COLO668 (cell line): ENCODE results near the gene FAM209A.
"Not testable (repeated sequence)": the region's sequence is repeated elsewhere in the genome, so short reads cannot be mapped to it uniquely, and the experiment has no call there.

Experiments
- DNase-seq: peaks from one replicate; lab custom pipeline; 2025; ENCODE audit not compliant: unreplicated experiment; lab: John Stamatoyannopoulos, UW

Gene FAM209A, protein sequence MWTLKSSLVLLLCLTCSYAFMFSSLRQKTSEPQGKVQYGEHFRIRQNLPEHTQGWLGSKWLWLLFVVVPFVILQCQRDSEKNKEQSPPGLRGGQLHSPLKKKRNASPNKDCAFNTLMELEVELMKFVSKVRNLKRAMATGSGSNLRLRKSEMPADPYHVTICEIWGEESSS

DNA sequence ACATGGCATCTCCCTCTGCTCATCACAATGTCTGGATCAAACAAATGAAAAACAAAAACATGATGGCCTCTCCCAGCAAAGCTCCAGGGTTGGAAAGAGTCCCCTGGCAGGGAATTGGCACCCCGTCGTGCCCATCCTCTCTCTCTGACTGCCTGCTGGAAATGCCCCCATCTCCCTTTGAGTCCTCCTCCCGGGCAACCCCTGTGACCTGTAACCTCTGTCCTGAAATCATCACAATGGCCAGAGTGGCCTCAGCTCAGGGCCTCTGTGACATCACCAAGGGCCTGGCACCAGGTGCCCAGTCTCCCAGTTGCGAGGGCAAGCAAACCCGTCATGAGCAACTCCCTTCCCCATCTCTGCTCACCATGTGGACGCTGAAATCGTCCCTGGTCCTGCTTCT is at the start of gene FAM209A:
TSS of gene FAM209A (plus strand) at position 301 of the 400 bp plus-strand sequence. CDS start at position 366, 65 bp downstream.
- DNase-seq: not testable (repeated sequence)

DNA sequence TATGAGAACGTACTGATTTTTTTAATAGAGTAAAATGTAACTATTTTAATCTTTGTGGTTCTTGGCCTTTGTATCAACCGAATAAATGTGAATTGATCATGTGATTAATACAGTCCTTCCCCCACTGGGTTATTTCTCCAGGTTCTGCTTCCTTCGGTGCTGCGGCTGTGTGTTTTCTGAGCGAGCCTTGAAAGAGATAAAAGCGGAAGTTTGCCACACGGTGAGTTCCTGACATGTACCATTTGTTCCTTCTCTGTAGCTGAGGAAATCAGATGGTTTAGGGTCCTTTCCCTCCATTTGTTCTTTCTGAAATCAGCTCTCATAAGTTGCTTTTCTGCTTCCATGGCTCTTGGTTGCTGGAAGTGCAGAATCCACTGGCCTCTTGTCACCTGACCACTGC is 40.6 kb upstream of the FAM209A start:
- no peak for DNase-seq

DNA sequence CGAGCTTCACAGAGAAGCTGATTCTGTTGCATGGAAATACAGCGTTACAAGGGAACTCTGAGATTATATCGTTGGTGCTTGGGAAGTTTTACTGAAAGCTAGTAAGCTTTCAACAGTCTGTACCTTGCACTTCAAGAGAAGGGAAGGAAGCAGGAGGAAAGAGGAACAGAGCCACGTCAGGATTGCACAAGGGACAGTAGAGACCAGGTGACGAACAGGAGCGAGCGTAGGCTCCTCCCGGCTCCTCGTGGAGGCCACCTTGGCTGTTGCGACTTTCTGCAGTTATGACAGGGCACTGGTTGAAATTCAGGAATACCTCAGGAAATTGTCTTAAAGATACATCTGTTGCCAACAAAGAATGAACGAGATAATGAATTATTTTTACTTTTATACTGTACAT is 37.3 kb upstream of the FAM209A start:
- DNase-seq: no peak

DNA sequence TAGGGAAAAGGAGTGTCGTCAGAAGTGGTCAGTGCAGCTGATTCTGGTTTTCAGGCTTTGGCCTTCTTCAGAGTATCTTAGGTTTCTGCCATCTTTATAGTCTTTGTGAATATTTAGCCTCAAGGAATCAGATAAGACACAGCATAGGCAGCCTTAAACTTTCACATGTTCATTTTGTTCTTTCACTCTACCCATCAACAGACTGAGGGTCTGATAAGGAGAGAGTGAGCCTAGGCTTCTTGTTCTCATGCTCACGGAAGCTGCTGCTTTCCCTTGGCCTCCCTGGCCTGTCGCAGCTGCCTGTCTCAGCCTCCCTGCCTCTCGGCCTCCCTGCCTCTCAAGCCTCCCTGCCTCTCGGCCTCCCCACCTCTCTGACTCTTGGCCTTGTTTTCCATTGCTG is 36.0 kb upstream of the FAM209A start:
- DNase-seq: no peak

DNA sequence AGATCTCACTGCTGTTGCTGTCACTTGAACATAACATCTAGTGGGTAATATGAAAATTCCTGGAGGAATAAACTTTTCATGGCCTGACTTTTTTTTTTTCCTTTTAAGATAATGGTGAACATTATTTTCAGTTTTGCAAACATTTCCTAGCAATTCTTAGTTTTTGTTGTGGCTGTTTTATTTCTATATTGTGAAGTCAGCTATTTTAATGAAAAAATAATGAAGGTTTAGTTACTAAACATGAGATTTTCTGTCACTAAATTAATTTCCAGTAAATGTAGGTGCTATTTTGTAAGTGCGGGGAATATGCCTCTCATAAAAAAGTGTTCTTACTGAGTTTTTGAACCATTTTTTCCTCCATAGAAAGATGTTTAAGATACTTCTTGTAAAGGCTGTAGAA is 23.4 kb upstream of the FAM209A start:
- DNase-seq: no peak

DNA sequence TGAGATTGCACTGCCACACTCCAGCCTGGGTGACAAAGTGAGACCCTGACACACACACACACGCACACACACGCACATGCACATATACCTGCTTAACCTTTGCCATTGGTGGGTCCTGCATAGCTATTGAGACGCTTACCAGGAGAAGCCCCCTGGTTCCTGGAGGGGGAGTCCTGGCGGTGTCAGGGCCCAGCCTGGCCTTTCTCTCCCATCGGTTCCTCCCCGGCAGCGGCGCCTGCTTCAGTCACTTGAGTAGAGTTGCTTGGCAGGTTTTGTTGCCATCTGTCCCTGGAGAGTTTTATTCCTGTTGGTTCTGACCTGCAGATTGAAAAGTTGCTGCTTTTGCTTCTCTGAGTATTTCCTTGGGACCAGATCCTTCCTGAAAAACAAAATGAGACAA is 20.6 kb upstream of the FAM209A start:
- DNase-seq: no peak

DNA sequence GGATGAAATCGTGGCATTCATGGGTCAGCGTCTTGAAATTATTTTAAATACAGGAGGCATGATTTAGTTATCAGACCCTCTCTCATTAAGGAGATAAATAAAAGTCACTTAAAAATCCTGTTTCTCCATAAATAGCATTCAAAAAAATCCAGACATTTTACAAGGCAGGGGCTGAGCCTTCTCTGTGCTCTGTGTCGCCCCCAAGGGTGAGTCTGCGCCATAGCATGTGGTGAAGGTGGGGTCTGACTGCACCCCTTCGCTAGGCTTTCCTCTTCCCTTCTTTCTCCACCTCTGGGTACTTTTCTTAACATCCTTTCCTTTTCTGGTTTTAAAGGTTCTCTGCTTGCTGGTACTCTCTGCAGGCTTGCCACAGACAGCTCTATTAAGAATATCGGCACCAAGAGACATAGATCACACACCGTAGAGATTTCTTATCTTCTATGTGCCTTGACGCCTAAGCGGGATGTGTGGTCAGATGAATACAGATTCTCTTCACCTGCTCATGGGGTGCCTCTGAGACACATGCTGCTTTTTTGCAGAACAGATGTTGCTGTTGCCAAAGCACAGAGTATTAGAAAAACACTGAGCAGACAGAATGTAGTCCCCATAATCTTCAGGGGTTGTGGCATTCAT is 20.1 kb upstream of the FAM209A start:
- no peak for DNase-seq

DNA sequence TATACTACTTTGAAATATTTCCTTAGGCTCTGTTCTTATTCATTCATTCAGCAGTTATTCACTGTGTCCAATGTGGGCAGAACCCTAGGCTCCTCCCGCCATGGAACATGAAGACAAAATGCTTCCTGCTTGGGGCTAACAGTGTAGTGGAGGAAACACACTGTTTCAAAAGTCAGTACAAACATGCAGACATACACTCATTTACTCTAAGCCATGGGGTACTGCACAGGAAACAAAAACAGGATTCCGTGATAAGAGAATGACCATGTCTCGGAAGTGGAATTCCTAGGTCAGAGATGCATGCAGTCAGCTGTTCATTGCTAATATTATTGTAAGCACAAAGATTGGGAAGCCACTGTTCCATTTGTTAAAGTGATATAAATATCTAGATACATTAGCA is 18.4 kb upstream of the FAM209A start:
- no peak for DNase-seq

DNA sequence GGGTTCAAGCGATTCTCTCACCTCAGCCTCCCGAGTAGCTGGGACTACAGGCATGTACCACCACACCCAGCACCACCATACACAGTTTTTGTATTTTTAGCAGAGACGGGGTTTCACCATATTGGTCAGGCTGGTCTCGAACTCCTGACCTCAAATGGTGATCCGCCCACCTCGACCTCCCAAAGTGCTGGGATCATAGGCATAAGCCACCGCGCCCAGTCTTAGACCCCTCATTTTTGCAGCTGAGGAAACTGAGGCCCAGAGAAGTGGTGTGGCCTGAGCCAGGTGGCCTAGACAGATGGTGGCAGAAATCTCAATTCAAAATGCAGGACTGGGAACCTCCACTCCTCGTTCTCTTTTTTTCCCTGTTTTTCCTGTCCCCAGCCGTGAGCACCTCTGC is 12.6 kb upstream of the FAM209A start:
- no peak for DNase-seq

DNA sequence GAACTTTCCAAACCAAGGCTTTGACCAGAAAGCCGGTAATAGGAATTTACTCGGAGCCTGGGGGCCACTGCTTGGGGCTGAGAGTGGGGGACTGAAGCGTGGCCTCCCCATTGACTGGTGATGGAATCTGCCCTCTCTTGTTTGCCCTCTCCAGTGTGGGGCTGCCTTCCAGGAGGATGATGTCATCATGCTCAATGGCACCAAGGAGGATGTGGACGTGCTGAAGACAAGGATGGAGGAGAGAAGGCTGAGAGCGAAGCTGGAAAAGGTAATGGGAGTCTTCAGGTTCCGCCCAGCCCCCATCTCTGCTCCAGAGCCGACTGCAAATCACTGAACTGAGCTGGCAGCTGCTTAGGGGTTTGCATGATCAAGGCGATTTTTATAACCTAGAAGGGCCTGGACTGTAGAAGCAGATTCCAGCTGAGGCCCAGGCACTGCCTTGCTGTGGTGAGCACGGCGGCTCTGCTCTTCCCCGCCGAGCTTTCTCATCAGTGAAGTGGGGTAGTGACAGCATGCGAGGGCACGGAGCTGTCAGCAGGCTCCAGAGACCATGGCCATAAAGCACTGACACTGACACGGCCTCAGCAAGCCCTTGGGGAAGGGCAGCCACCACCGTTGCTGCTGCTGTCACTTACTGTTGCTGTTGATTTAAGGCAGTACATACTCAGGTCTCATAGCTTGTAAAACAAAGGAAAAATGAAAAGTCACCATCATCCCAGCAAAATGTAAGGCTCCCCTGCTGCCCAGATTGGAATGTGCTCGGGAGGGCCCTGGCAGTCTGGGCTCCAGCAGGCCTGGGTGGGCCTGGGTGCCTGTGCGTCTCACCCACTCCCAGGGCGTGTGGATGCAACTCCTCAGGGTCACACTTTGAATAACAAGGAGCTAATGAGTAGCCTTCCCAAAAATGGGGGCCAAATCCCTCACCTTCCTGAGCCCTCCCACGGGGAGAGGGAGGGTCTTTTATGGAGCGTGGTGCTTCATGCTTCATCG is 11.1 kb upstream of the FAM209A start:
- no peak for DNase-seq

DNA sequence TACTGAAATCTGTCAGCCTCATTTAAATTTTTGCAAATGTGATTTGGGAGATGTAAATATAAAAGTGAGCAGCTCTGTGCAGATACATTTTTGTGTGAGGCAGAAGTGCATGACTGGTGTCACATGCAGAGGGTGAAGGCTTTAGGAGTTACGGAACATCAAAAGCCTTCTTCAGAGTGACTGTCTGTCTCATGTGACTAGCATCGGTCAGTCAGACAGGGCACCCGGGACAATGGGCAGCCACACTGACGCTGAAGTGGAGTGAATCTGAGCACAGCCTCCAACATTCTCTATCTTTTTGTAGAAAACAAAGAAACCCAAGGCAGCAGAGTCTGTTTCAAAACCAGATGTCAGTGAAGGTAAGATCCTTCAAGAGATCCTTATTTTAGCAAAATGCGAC is 7.9 kb upstream of the FAM209A start:
- no peak for DNase-seq

DNA sequence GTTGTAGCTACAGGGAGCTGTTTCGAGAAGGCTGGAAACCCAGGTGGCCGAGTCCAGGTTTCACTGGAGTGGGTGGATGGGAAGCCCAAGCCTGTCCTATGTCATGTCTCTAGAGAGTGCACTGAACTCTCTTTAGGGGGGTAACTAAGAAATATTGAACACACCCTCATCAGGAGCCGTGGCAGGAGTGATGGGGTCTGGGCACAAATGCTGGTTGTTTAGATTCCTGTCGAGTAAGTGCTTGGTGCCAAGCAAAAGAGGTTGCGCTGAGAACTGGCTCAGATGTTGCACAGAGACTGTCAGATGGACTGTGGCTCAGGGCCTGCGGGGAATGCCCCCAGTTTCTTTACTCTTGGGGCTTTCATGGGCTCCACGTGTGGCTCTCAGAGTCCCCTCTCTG is 7.3 kb upstream of the FAM209A start:
- no peak for DNase-seq

DNA sequence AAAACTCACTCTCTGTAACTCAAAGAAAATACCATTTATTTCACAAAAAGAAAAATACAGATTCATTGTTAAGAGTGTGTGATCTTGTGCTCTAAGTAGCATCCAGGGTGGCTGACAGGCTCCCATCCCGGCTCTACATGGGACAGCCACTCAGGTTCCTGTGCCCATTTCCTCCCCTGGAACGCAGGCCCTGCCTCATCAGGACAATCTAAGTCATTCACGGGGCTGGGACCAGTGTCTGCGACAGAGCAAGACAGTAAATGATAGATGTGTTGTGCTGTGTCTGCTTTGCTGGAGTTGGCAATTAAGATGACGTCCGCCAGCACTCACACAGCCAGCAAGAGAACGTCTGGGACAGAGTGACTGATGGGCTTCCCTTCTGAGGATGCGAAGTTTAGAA is 6.9 kb upstream of the FAM209A start:
- no peak for DNase-seq

DNA sequence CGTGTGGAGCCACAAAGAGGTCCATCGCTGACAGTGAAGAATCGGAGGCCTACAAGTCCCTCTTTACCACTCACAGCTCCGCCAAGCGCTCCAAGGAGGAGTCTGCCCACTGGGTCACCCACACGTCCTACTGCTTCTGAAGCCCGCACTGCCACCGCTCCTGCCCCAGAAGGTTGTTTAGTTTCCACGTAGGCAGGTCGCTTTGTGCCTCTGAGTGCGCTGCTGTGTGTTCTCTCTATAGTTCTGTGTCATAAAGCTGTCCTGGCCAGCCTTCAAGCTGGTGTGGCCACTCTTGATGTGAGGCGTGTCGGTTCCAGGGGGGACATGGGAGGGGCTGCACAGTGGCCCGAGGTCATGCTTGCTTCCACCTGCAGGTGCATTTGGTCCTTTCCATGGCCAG is 6.4 kb upstream of the FAM209A start:
- DNase-seq: no peak

DNA sequence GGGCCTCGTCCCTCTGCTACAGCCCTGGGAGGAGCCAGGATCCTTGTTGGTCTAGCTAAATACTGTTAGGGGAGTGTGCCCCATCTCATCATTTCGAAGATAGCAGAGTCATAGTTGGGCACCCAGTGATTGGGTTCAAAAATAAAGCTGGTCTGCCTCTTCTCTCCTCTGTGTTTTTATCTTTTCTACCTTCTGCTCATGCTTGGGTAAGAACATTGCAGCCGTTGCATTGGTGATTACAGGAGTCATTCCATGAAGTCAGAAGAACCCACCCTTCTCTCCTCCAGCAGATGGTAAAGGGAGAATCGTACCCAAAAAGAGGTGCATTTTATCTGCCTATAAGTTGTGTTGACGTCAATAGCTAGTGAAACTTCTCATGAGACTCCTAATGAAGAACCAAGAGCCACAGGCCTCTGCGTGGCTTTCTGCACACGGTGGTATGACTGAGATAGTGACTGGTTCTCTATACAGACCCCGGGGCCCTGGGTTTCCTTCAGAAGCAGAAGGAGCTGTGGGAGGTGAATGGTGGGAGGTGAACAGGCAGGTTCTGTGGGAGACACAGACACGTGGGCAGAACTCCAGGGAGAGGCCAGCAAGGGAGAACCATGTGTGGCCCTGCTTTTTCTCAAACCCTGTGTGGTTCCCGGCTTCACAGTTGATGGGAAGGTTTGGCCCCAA is 5.7 kb upstream of the FAM209A start:
- no peak for DNase-seq

DNA sequence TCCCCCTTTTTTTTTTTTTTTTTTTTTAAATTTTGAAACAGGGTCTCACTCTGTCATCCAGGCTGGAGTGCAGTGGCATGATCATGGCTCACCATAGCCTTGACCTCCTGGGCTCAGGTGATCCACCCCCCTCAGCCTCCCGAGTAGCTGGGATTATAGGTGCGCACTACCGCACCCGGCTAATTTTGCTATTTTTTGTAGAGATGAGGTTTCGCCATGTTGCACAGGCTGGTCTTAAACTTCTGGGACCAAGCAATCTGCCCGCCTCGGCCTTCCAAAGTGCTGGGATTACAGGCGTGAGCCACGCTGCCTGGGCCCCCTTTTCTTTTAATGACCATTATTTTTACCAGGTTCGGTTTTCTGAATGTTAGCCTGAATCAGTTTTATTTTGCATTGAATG is 5.0 kb upstream of the FAM209A start:
- DNase-seq: no peak

DNA sequence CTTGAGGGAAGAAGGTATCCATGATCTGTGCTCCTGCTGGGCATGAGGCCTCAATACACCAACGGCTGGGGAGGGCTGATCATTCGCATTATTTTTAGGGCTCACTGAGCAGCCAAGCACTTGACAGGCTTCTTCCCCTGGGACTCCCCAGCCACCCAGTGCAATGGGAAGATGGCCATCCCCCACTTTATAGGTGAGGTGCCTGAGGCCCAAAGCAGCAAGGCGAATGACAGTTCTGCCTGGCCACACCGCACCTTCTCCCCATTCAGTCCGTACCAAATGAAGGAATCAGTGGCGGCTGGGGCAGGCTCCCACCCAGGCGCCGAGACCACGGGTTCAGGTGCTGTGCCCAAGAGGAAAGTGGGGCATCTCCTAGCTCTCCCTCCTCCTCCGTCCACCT is 4.4 kb upstream of the FAM209A start:
- no peak for DNase-seq

DNA sequence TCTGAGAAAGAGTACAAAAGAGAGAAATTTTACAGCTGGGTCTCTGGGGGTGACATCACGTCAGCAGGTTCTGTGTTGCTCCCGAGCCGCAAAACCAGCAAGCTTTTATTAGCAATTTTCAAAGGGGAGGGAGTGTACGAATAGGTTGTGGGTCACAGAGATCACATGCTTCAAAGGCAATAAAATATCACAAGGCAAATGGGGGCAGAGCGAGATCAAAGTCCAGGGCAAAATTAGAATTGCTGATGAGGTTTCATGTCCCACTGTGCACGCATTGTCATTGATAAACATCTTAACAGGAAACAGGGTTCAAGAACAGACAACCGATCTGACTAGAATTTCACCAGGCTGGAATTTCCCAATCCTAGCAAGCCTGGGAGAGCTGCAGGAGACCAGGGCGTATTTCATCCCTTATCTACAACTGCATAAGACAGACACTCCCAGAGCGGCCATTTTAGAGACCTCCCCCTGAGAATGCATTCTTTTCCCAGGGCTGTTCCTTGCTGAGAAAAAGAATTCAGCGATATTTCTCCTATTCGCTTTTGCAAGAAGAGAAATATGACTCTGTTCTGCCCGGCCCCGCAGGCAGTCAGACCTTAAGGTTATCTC is 3.7 kb upstream of the FAM209A start:
- not testable (repeated sequence) for DNase-seq

DNA sequence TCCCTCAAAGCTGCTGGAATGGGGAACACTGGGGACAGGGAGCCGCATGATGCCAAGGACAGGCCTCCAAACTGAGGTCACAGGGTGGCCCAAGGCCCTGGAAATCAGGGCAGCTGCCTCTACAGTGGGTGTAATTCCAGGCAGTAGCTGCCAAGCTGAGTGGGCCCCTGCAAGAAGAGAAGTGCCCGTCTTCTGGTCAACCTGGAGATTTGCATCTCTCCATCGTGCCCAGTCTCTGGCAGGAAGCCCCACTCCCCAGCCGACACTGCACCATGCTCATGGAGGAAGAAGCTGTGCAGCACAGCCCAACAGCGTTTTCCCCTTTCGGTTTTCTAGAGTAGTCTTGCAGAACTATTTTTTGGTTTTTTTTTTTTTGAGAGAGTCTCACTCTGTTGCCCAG is 2.2 kb upstream of the FAM209A start:
- DNase-seq: no peak

DNA sequence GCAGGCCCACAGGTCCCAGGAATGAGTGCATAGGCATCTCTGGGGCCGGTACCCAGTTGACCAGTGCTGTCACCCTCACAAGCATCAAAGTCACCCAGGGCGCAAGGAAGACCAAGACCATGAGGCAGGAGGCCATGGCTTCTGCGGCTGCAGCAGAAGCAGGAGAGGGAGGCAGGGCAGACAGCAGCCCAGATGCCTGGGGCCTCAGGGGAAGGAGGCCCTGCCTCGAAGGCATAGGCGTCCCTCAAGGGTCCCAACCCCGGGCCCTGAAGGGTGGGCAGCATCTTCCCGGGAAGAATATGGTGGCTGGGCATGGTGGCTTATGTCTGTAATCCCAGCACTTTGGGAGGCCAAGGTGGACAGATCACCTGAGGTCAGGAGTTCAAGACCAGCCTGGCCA is 3.0 kb downstream of the FAM209A start:
- DNase-seq: no peak

DNA sequence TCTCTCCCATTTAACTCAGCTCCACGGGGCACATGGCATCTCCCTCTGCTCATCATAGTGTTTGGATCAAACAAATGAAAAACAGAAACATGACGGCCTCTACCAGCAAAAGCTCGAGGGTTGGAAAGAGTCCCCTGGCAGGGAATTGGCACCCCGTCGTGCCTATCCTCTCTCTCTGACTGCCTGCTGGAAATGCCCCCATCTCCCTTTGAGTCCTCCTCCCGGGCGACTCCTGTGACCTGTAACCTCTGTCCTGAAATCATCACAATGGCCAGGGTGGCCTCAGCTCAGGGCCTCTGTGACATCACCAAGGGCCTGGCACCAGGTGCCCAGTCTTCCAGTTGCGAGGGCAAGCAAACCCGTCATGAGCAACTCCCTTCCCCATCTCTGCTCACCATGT is 8.4 kb downstream of the FAM209A start, which contains the start of gene FAM209B:
TSS of gene FAM209B (plus strand) at position 301 of the 400 bp plus-strand sequence. CDS start at position 397, 96 bp downstream.
- DNase-seq: not testable (repeated sequence)
